GM12878 (cell line): Measurements from ENCODE around the gene CHMP4A. TPM values are rescaled to one million over a fixed set of nuclear protein-coding genes. Genes with fewer than 3 reads are reported as not detected.

Experiments used
- ATF7 ChIP-seq: fragments of 450-650 bp; IDR thresholded peaks from 2 replicates; pipeline ENCODE4 v1.6.1; 2016; ENCODE audit warnings: low read depth, mild to moderate bottlenecking
- BCL3 ChIP-seq: IDR thresholded peaks from 2 replicates; pipeline ENCODE4 v1.6.1; 2011; ENCODE audit warnings: borderline replicate concordance, low read depth, mild to moderate bottlenecking, moderate library complexity, low read length; ENCODE audit not compliant: insufficient read depth, poor library complexity, severe bottlenecking
- CREB1 ChIP-seq: IDR thresholded peaks from 2 replicates; pipeline ENCODE4 v1.6.1; 2012; ENCODE audit warnings: low read depth, mild to moderate bottlenecking, inconsistent platforms
- E4F1 ChIP-seq: fragments of 450-650 bp; IDR thresholded peaks from 2 replicates; pipeline ENCODE4 v1.6.1; 2018; ENCODE audit warnings: borderline replicate concordance, mild to moderate bottlenecking; ENCODE audit not compliant: partially characterized antibody
- HDGF ChIP-seq: fragments of 450-650 bp; IDR thresholded peaks from 2 replicates; pipeline ENCODE4 v1.6.1; 2016; ENCODE audit warnings: antibody characterized with exemption
- IKZF2 ChIP-seq, 2 experiments: fragments of 450-650 bp; IDR thresholded peaks; 2 replicates each; pipeline ENCODE4 v1.6.1; 2017; ENCODE audit warnings: mild to moderate bottlenecking in 2 of 2, moderate library complexity in 2 of 2
- MYB ChIP-seq: fragments of 150-350 bp; IDR thresholded peaks from 2 replicates; pipeline ENCODE4 v1.6.1; 2014; ENCODE audit warnings: mild to moderate bottlenecking, low read depth, low read length, borderline replicate concordance
- NFYA ChIP-seq: IDR thresholded peaks from 2 replicates; pipeline ENCODE4 v1.6.1; 2011; ENCODE audit warnings: low read depth, mild to moderate bottlenecking, low read length, improper control_type of control experiment, borderline replicate concordance
- RAD51 ChIP-seq: fragments of 450-650 bp; IDR thresholded peaks from 2 replicates; pipeline ENCODE4 v1.6.1; 2016; ENCODE audit warnings: moderate library complexity, mild to moderate bottlenecking, inconsistent platforms
- TARDBP ChIP-seq: IDR thresholded peaks from 2 replicates; pipeline ENCODE4 v1.6.1; 2016; ENCODE audit warnings: borderline replicate concordance
- TCF7 ChIP-seq: IDR thresholded peaks from 2 replicates; pipeline ENCODE4 v1.6.1; 2014; ENCODE audit warnings: antibody characterized with exemption, borderline replicate concordance
- USF2 ChIP-seq: IDR thresholded peaks from 2 replicates; pipeline ENCODE4 v1.6.1; 2011; ENCODE audit warnings: low read depth, low read length, improper control_type of control experiment, borderline replicate concordance
- polyA plus RNA-seq, 11 experiments: library from polyadenylated mRNA; depleted of rRNA in 4 of 11; unstranded in 6 of 11; stranded (reverse) in 5 of 11; fragments of >200 nt; fragmentation: Nextera tagmentation in 4 of 11; fragmentation: Illumina TruSeq in 1 of 11; extraction: Ambion mirVana in 4 of 11; extraction: Trizol in 1 of 11; gene quantifications; 1 replicate in 1 of 11; 2 replicates in 10 of 11; pipeline versions ENCODE4 v1.2.1 to v1.2.3, GENCODE V29; 2011 to 2016; ENCODE audit warnings: inconsistent platforms in 2 of 11, missing spikeins in 2 of 11, low read depth in 1 of 11
- total RNA-seq, 4 experiments: library from RNA; depleted of rRNA in 3 of 4; stranded (reverse); fragments of >200 nt in 3 of 4; fragmentation: Illumina TruSeq in 1 of 4; extraction: Trizol in 1 of 4; gene quantifications; 2 replicates each; pipeline versions ENCODE4 v1.2.1 to v1.2.3, GENCODE V29; 2013 to 2021
- TF ChIP-seq, protein P1 (sequence below): fragments of 450-650 bp; IDR thresholded peaks from 2 replicates; pipeline ENCODE4 v1.6.1; 2017; ENCODE audit warnings: mild to moderate bottlenecking, moderate library complexity
- TF ChIP-seq, protein P2 (sequence below): fragments of 450-650 bp; IDR thresholded peaks from 2 replicates; pipeline ENCODE4 v1.6.1; 2017; ENCODE audit warnings: mild to moderate bottlenecking, moderate library complexity
- TF ChIP-seq, protein P3 (sequence below): IDR thresholded peaks from 2 replicates; pipeline ENCODE4 v1.6.1; 2012; ENCODE audit warnings: low read depth, low read length, improper control_type of control experiment

Gene CHMP4A
- total and polyA plus RNA-seq, 10 of the 15 experiments (the other 5 are each of a cell fraction or from before 2014, with no cell fraction given): 35.5 to 151 (median 84.7) TPM

GRCh38 chr14:24215495-24216344 is 2.4 kb upstream of the CHMP4A start, which contains the start of gene MDP1 (continued):
- TF ChIP-seq, protein P1, sequence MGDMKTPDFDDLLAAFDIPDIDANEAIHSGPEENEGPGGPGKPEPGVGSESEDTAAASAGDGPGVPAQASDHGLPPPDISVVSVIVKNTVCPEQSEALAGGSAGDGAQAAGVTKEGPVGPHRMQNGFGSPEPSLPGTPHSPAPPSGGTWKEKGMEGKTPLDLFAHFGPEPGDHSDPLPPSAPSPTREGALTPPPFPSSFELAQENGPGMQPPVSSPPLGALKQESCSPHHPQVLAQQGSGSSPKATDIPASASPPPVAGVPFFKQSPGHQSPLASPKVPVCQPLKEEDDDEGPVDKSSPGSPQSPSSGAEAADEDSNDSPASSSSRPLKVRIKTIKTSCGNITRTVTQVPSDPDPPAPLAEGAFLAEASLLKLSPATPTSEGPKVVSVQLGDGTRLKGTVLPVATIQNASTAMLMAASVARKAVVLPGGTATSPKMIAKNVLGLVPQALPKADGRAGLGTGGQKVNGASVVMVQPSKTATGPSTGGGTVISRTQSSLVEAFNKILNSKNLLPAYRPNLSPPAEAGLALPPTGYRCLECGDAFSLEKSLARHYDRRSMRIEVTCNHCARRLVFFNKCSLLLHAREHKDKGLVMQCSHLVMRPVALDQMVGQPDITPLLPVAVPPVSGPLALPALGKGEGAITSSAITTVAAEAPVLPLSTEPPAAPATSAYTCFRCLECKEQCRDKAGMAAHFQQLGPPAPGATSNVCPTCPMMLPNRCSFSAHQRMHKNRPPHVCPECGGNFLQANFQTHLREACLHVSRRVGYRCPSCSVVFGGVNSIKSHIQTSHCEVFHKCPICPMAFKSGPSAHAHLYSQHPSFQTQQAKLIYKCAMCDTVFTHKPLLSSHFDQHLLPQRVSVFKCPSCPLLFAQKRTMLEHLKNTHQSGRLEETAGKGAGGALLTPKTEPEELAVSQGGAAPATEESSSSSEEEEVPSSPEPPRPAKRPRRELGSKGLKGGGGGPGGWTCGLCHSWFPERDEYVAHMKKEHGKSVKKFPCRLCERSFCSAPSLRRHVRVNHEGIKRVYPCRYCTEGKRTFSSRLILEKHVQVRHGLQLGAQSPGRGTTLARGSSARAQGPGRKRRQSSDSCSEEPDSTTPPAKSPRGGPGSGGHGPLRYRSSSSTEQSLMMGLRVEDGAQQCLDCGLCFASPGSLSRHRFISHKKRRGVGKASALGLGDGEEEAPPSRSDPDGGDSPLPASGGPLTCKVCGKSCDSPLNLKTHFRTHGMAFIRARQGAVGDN: no peak
- TF ChIP-seq CREB1 (peak; percentile 96), RAD51 (no peak), TCF7 (no peak; the same call in 1 of the 2 replicates), NFYA (no peak), TARDBP (0 out of 2 replicates have a peak, but pooled peaks have one; percentile 64), IKZF2 (IDR thresholded peaks at IDR 0.05) (peak in 1 of 2 experiments; percentile 42; a peak in 1 of 4 replicates), BCL3 (peak; percentile 44), MYB (no peak), HDGF (no peak), USF2 (no peak), E4F1 (no peak), ATF7 (peak; percentile 82)
- TF ChIP-seq, protein P2, sequence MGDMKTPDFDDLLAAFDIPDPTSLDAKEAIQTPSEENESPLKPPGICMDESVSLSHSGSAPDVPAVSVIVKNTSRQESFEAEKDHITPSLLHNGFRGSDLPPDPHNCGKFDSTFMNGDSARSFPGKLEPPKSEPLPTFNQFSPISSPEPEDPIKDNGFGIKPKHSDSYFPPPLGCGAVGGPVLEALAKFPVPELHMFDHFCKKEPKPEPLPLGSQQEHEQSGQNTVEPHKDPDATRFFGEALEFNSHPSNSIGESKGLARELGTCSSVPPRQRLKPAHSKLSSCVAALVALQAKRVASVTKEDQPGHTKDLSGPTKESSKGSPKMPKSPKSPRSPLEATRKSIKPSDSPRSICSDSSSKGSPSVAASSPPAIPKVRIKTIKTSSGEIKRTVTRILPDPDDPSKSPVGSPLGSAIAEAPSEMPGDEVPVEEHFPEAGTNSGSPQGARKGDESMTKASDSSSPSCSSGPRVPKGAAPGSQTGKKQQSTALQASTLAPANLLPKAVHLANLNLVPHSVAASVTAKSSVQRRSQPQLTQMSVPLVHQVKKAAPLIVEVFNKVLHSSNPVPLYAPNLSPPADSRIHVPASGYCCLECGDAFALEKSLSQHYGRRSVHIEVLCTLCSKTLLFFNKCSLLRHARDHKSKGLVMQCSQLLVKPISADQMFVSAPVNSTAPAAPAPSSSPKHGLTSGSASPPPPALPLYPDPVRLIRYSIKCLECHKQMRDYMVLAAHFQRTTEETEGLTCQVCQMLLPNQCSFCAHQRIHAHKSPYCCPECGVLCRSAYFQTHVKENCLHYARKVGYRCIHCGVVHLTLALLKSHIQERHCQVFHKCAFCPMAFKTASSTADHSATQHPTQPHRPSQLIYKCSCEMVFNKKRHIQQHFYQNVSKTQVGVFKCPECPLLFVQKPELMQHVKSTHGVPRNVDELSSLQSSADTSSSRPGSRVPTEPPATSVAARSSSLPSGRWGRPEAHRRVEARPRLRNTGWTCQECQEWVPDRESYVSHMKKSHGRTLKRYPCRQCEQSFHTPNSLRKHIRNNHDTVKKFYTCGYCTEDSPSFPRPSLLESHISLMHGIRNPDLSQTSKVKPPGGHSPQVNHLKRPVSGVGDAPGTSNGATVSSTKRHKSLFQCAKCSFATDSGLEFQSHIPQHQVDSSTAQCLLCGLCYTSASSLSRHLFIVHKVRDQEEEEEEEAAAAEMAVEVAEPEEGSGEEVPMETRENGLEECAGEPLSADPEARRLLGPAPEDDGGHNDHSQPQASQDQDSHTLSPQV: peak; percentile 67; the same call in 1 of the 2 replicates
- TF ChIP-seq, protein P3, sequence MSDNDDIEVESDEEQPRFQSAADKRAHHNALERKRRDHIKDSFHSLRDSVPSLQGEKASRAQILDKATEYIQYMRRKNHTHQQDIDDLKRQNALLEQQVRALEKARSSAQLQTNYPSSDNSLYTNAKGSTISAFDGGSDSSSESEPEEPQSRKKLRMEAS: peak; percentile 79
